AG09309 (cell line): ENCODE data around the gene GLIS1.

Experiments used
- DNase-seq: peaks from one replicate; pipeline ENCODE4 v3.0.0-alpha.2; 2010; ENCODE audit warnings: low read depth
- H3K4me3 ChIP-seq: 2 replicates; pipeline ENCODE4 v1.5.1; 2011; ENCODE audit warnings: mild to moderate bottlenecking, low read depth, low read length, moderate library complexity; ENCODE audit not compliant: control insufficient read depth
- TF ChIP-seq, protein P1 (sequence below): IDR thresholded peaks from 2 replicates; pipeline ENCODE4 v1.5.1; 2011; ENCODE audit warnings: mild to moderate bottlenecking, low read depth, low read length, inconsistent platforms; ENCODE audit not compliant: insufficient read depth, control insufficient read depth; ENCODE audit errors: missing control alignments

The GLIS1 gene

DNA sequence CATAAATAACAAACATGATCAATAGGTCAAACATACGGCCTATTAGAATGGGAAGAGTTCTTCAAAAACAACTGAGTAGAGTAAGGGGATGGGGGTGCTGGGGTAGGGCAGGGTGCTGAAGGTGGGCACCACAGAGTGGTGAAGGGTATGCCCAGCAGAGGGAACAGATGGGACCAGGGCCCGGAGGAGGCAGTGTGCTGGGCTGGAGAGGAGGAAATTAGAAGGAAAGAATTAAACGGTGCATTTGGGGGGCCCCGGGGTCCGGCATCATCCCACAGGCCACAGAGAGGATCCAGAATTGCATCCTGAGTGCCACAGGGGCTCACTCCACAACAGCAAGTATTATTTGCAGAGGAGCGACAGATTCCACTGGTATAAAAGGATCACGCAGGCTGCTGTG lies 94.5 kb downstream of the GLIS1 start:
- no peak overlapping the region for H3K4me3 ChIP-seq
- TF ChIP-seq, protein P1, sequence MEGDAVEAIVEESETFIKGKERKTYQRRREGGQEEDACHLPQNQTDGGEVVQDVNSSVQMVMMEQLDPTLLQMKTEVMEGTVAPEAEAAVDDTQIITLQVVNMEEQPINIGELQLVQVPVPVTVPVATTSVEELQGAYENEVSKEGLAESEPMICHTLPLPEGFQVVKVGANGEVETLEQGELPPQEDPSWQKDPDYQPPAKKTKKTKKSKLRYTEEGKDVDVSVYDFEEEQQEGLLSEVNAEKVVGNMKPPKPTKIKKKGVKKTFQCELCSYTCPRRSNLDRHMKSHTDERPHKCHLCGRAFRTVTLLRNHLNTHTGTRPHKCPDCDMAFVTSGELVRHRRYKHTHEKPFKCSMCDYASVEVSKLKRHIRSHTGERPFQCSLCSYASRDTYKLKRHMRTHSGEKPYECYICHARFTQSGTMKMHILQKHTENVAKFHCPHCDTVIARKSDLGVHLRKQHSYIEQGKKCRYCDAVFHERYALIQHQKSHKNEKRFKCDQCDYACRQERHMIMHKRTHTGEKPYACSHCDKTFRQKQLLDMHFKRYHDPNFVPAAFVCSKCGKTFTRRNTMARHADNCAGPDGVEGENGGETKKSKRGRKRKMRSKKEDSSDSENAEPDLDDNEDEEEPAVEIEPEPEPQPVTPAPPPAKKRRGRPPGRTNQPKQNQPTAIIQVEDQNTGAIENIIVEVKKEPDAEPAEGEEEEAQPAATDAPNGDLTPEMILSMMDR: no peak
- DNase-seq: no peak

DNA sequence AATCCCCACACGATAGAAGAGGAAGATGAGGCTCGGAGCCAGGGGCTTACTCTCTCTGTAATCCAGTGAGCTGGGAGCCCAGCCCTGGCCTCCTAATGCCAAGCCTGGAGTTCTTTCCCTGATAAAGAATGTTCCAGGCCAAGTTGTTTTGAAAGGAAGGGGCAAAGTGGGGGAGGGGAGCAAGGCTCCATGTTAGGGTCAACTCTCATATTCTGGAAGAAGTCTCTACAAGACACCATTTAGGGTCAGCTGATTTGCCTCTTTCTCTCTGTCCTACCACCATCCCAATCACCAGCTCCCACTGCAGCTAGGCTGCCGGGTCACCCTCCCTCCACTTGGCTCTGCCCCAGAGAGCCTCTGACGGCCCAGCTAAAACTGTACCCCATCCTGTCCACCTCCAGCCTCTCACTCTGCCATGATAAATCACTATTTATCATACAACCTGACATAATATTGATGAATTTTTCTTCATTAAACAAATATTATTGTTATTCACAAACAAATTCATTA lies 95.0 kb downstream of the GLIS1 start:
- TF ChIP-seq, protein P1: no peak
- no peak overlapping the region for H3K4me3 ChIP-seq
- no peak for DNase-seq

DNA sequence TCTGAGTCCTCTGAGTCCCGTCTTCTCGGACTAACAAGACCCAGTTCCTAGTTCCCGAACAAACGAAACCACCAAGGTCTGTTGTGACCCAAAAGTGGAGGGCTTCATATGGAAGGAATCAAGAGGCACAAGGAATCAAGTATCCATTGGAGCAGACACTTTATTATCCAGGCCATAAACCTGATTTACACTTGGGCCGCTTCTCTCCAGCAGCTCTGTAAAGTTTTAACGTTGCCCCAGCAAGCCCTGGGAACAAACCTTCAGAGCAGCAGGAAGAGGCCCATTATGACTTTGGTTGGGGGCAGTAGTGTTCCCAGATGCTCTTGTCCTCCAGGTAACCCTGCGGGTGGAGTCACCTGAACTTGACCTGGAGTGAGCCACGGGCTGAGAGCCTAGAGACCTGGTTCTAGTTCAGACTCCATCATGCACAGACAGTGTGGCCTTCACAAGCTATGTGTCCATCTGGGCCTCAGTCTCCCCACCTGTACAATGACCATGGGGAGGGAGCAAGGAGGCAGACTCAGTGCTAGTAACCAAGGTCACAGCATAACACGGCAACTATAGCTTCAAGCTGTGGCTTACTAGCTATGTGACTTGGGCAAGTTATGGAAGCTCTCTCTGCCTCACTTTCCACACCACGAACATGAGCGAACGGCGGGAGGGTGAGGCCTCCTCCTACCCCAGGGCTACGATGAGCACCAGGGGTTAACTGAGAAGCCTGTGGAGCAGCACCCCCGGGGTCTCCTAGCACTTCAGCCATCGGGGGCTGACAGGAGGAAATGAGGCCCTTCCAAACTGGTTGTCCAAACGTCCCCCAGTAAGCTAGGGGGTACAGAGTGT lies 95.7 kb downstream of the GLIS1 start:
- no peak overlapping the region for H3K4me3 ChIP-seq
- DNase-seq: no peak
- TF ChIP-seq, protein P1: no peak

DNA sequence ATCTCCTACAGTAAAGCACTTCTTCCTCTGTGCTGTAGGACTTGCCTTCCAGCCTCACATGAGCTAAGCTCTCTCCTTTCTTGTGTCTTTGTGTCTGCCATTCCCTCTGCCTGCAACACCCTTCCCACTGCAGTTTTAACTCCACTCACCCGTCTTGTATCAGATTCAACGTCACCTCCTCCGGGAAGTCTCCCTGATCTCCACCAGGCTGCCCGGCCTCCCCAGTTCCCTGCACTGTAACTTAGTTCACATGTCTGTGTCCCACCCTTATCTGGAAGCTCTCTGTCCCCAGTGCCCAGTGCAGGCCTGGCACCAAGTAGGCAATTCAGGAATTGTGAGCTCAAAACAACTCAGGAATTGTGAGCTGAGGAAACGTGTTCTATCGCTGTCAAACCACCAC lies 96.4 kb downstream of the GLIS1 start:
- TF ChIP-seq, protein P1: no peak
- no peak for DNase-seq
- no peak overlapping the region for H3K4me3 ChIP-seq

DNA sequence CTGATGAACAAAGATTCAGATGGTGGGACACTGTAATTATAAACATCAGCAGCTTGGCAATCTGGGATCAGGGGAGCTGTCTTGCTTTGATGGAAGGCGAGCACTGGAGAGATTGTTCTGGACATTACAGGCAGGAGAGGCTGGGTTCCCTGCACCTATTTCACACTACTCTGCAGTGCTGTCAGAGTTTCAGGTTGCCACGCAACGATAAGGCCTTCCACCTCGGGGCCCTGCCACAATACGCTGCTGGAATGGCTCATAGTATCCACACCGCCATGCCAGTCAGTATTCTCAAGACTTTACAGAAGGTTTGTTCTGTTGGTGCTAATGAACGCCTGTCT lies 96.8 kb downstream of the GLIS1 start:
- H3K4me3 ChIP-seq: no peak overlapping the region
- DNase-seq: no peak
- TF ChIP-seq, protein P1: no peak

DNA sequence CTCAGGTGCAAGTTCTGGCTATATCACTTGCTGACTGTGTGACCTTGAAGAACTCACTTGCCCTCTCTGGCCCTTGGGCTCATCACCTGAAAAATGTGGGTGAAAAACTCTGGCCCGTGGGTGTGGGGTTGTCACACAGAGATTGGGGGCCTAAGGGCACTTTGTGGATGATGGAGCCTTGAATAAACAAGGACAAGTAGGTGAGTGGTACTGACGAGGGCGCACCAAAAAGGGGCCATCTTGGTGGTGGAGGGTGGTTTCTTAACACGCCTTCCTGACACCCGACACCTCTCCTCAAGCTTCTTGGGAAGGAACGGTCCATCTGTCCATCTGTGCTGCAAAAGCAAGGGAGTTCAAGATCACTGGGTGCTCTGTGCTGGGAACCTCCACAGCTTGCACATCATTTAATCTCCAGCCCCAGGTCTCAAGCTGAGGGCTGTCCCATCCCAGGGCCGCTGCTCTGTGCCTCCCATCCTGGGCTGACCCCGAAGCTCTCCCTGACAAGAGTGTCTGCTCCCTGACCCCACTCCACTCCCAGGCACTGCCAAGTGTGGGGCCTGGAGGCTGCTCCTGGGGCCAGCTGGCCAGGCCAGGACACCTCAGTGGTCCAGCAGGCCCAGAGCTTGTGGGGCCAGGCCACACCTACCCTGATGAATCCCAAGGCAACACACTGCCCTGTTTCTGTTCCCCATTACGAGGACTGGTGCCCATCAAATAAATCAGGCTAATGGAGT lies 97.3 kb downstream of the GLIS1 start:
- DNase-seq: no peak
- TF ChIP-seq, protein P1: no peak

More for the DNA sequence above, 97.3 kb downstream of the GLIS1 start:
- no peak overlapping the region for H3K4me3 ChIP-seq
